Fibroblast of lung (primary cell): ENCODE measurements around the gene RALGDS. TPM values are rescaled to one million over a fixed set of nuclear protein-coding genes. Genes with fewer than 3 reads are reported as not detected.

Source experiments
- DNase-seq, 2 donors: peaks; one replicate each; pipeline versions ENCODE4 v3.0.0 to v3.0.0-alpha.2; 2010; ENCODE audit warnings: low read depth in 2 of 2
- H2AFZ ChIP-seq: 2 replicates; pipeline ENCODE4 v1.5.1; 2012; ENCODE audit warnings: low read length, control low read depth, inconsistent platforms
- H3K27ac ChIP-seq: 2 replicates; pipeline ENCODE4 v1.5.1; 2011; ENCODE audit warnings: low read length, control low read depth; ENCODE audit not compliant: insufficient read depth
- H3K27me3 ChIP-seq: 2 replicates; pipeline ENCODE4 v1.5.1; 2011; ENCODE audit warnings: mild to moderate bottlenecking, low read length; ENCODE audit not compliant: control insufficient read depth, insufficient read depth
- H3K36me3 ChIP-seq: 2 replicates; pipeline ENCODE4 v1.5.1; 2011; ENCODE audit warnings: low read length; ENCODE audit not compliant: control insufficient read depth, insufficient read depth
- H3K4me1 ChIP-seq: 2 replicates; pipeline ENCODE4 v1.5.1; 2011; ENCODE audit warnings: low read length; ENCODE audit not compliant: control insufficient read depth, insufficient read depth; ENCODE audit errors: extremely low read depth
- H3K4me2 ChIP-seq: 2 replicates; pipeline ENCODE4 v1.5.1; 2011; ENCODE audit warnings: low read length, control low read depth; ENCODE audit not compliant: insufficient read depth; ENCODE audit errors: extremely low read depth
- H3K4me3 ChIP-seq, 4 experiments: fragments of 200-600 bp in 1 of 4; sonication (generic) in 1 of 4; replicated peaks in 1 of 4; 2 replicates each; pipeline ENCODE4 v1.5.1; 2011 to 2016; ENCODE audit warnings: low read length in 4 of 4, low read depth in 3 of 4, mild to moderate bottlenecking in 3 of 4, control low read depth in 2 of 4, inconsistent platforms in 1 of 4, mixed read lengths in 1 of 4; ENCODE audit not compliant: insufficient read depth in 1 of 4; ENCODE audit errors: control extremely low read depth in 1 of 4
- H3K79me2 ChIP-seq: 2 replicates; pipeline ENCODE4 v1.5.1; 2012; ENCODE audit warnings: mild to moderate bottlenecking, low read length, inconsistent platforms; ENCODE audit not compliant: control insufficient read depth, insufficient read depth
- H3K9ac ChIP-seq: 2 replicates; pipeline ENCODE4 v1.5.1; 2011; ENCODE audit warnings: mild to moderate bottlenecking, low read length, control low read depth; ENCODE audit not compliant: insufficient read depth
- H3K9me3 ChIP-seq: 2 replicates; pipeline ENCODE4 v1.5.1; 2012; ENCODE audit warnings: low read depth, low read length; ENCODE audit not compliant: control insufficient read depth, insufficient read depth
- H4K20me1 ChIP-seq: 2 replicates; pipeline ENCODE4 v1.5.1; 2011; ENCODE audit warnings: low read length; ENCODE audit not compliant: control insufficient read depth, insufficient read depth; ENCODE audit errors: extremely low read depth
- EZH2 ChIP-seq: IDR thresholded peaks from 2 replicates; pipeline ENCODE4 v1.5.1; 2012; ENCODE audit warnings: low read length, control low read depth, mild to moderate bottlenecking; ENCODE audit errors: missing control alignments
- polyA plus RNA-seq, 2 donors: library from polyadenylated mRNA; depleted of rRNA in 1 of 2; stranded (reverse) in 1 of 2; unstranded in 1 of 2; fragments of >200 nt; gene quantifications; 2 replicates each; pipeline ENCODE4 v1.2.1, GENCODE V29; 2011 to 2012; ENCODE audit warnings: missing spikeins in 1 of 2
- total RNA-seq: library from RNA; depleted of rRNA; stranded (reverse); fragments of >200 nt; gene quantifications from 2 replicates; pipeline ENCODE4 v1.2.1, GENCODE V29; 2014
- TF ChIP-seq, protein P1 (sequence below), 2 donors: IDR thresholded peaks in 1 of 2; conservative IDR thresholded peaks in 1 of 2; 1 replicate in 1 of 2; 2 replicates in 1 of 2; pipeline ENCODE4 v1.5.1; 2011 to 2012; ENCODE audit warnings: low read length in 2 of 2, control low read depth in 1 of 2, inconsistent platforms in 1 of 2, low read depth in 1 of 2, mild to moderate bottlenecking in 1 of 2

RALGDS gene
- total and polyA plus RNA-seq, 2 donors (not counting 1 experiment from before 2014, with no cell fraction given), result 16.6 to 23.6 TPM

DNA sequence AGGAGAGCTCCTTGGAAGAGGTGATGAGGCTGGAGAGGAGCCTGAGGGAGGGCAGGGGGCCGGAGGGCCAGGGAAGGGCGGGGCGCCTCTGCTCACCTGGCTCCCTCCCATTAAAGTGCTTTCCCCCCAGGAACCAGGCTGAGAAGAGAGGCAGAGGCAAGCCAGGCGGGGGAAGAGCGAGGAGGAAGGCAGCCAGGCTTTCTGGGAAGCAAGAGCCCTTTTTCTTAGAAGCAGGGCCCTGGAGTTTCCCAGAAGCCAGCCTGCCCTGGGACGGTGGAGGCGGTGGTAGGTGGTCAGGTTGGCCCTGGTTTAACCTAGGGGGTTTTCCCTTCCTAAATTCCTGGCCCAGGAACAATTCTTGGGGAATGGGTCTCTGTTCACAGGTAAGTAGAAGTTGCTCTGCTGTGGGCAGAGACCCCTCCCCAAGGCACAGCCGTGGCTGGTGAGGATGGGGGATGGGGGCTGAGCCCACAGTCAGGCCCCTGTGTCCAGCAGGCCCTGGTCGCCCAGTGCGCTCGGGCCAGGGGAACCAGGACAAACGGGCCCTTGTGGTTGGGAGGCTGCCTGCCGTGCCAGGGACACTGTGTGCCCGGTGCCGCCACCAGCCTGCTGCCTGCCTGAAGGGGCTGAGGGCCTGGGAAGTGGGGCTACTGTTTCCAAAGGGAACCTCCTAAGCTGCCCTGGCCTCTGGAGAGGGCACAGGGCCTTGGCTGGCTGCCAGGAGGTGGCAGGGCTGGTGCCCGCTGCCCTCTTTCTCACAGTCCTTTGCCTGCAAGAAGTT lies 16.6 kb upstream of the RALGDS start:
- Histone ChIP-seq H3K27me3 (no peaks in the 10 kb centered on the region), H3K9ac (no peak overlapping the region), H3K4me3 (no peak overlapping the region), H3K9me3 (no peaks in the 10 kb centered on the region), H3K4me2 (no peak overlapping the region), H4K20me1 (no peaks in the 10 kb centered on the region), H2AFZ (no peak overlapping the region), H3K79me2 (no peaks in the 10 kb centered on the region), H3K36me3 (no peaks in the 10 kb centered on the region), H3K4me1 (peaks cover 31% of the 10 kb centered on the region), H3K27ac (no peak overlapping the region)
- TF ChIP-seq, protein P1, sequence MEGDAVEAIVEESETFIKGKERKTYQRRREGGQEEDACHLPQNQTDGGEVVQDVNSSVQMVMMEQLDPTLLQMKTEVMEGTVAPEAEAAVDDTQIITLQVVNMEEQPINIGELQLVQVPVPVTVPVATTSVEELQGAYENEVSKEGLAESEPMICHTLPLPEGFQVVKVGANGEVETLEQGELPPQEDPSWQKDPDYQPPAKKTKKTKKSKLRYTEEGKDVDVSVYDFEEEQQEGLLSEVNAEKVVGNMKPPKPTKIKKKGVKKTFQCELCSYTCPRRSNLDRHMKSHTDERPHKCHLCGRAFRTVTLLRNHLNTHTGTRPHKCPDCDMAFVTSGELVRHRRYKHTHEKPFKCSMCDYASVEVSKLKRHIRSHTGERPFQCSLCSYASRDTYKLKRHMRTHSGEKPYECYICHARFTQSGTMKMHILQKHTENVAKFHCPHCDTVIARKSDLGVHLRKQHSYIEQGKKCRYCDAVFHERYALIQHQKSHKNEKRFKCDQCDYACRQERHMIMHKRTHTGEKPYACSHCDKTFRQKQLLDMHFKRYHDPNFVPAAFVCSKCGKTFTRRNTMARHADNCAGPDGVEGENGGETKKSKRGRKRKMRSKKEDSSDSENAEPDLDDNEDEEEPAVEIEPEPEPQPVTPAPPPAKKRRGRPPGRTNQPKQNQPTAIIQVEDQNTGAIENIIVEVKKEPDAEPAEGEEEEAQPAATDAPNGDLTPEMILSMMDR (conservative IDR thresholded peaks at IDR 0.05 in 1 of 2, IDR thresholded peaks at IDR 0.05 in 1 of 2; ENCODE audit: low read depth in 1 of 2, low read length in 2 of 2), result no peak
- no peak for TF ChIP-seq EZH2
- no peak for DNase-seq

DNA sequence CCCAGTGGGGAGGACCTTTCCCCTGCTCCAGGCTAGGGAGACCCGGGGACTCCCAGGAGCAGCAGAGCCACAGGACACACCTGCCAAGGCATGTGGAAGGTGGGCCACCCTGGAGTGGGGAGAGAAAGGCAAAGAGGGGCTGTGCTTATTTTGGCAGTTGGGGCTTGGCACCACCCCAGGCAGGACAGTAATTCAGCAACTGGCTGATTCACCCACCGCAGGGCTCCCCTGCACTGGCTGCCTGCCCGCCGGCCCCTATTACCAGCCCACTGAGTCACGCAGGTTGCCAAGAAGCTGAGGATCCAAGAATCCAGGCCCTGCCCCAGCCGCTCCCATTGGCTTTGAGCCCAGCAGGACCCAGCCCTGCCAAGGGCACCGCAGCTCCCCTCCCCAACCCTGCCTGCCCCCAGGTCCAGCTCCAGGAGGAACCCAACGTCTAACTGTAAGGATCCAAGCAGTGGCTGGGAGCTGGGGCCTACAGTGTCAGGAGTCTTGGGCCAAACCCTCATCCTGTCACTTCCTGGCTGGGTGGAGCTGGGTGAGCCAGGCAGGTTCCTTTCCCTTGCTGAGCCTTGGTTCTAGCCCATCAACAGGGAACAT lies 14.2 kb upstream of the RALGDS start:
- peaks cover 33% of the 10 kb centered on the region for H3K4me1 ChIP-seq
- no peaks in the 10 kb centered on the region for H3K27me3 ChIP-seq
- H3K4me2 ChIP-seq, result peak overlapping the region; percentile 13
- H3K4me3 ChIP-seq, result no peak overlapping the region
- TF ChIP-seq EZH2, result no peak
- TF ChIP-seq, protein P1 (conservative IDR thresholded peaks at IDR 0.05 in 1 of 2, IDR thresholded peaks at IDR 0.05 in 1 of 2; ENCODE audit: low read depth in 1 of 2, low read length in 2 of 2), result no peak
- peak; percentile 69 to 94 for DNase-seq
- H3K36me3 ChIP-seq, result no peaks in the 10 kb centered on the region
- no peaks in the 10 kb centered on the region for H3K9me3 ChIP-seq
- H4K20me1 ChIP-seq, result no peaks in the 10 kb centered on the region
- H3K27ac ChIP-seq, result peak overlapping the region; percentile 94
- no peak overlapping the region for H3K9ac ChIP-seq
- H3K79me2 ChIP-seq, result no peaks in the 10 kb centered on the region
- no peak overlapping the region for H2AFZ ChIP-seq

DNA sequence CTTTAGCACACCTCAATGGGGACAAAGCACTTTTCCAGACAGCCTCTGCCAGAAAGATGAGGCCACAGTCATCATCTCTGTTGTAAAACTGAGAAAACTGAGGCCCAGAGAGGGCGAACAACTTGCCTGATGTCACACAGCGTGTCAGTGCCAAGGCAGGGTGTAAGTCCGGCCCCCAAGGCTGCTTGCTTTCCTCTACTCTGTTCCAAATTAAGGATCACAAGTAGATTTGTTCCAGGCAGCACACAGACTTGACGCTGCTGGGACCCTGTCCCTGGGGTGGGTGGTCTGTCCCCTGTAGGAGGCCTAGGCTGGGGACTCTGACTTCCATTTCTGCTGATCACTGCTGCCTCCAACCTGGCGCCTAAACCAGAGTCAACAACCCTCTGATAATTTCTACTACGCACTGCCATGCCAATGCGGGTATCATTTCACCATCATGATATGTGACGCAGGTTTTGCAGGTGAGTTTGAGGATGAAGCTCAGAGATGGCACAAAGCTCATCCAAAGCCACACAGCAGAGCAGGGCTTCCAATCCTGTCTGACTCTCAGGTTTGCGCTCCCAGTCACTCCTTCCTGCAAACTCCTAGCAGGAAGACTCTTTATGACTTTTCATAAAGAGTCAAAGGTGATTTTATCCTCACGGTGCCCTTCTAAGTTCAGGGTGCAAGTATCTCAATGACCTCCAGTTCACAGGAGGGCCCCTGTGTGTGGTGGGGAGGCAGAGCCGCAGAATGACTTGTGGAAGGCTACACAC lies 13.5 kb upstream of the RALGDS start:
- H3K27ac ChIP-seq, result peak overlapping the region; percentile 94
- H3K36me3 ChIP-seq, result no peaks in the 10 kb centered on the region
- H2AFZ ChIP-seq, result no peak overlapping the region
- H4K20me1 ChIP-seq, result no peaks in the 10 kb centered on the region
- DNase-seq, result no peak
- H3K4me3 ChIP-seq, result no peak overlapping the region
- peaks cover 33% of the 10 kb centered on the region for H3K4me1 ChIP-seq
- no peaks in the 10 kb centered on the region for H3K27me3 ChIP-seq
- H3K4me2 ChIP-seq, result no peak overlapping the region
- no peaks in the 10 kb centered on the region for H3K79me2 ChIP-seq
- TF ChIP-seq EZH2, result no peak
- no peaks in the 10 kb centered on the region for H3K9me3 ChIP-seq
- H3K9ac ChIP-seq, result no peak overlapping the region
